Cardiac fibroblast (primary cell): ENCODE results near the gene TMEM86B.
A peak's percentile ranks its signal among the peaks of the same experiment; 100 is the strongest.
"Not testable (repeated sequence)": the region's sequence is repeated elsewhere in the genome, so short reads cannot be mapped to it uniquely, and the experiment has no call there.

Source experiments
- DNase-seq, 2 donors: peaks; one replicate each; pipeline versions ENCODE4 v3.0.0 to v3.0.0-alpha.2; 2010; ENCODE audit warnings: low read depth in 2 of 2
- H3K4me3 ChIP-seq, 2 donors: replicated peaks in 1 of 2; 1 replicate in 1 of 2; 2 replicates in 1 of 2; pipeline ENCODE4 v1.5.1; 2011; ENCODE audit warnings: low read depth in 2 of 2, low read length in 2 of 2, mild to moderate bottlenecking in 2 of 2, moderate library complexity in 1 of 2
- CTCF ChIP-seq: IDR thresholded peaks from one replicate; pipeline ENCODE4 v1.5.1; 2011; ENCODE audit warnings: low read depth, mild to moderate bottlenecking, low read length, inconsistent platforms

The TMEM86B gene

GRCh38 chr19:55208880-55209692 is 19.5 kb downstream of the TMEM86B start, which contains the start of gene PTPRH:
Gene PTPRH (minus strand): TSS chr19:55209501. CDS start chr19:55209433, 68 bp downstream.
- no peak within 1 kb of the TSS for H3K4me3 ChIP-seq
- TF ChIP-seq CTCF: no peak
- DNase-seq: no peak

GRCh38 chr19:55206664-55207500 is 21.7 kb downstream of the TMEM86B start:
- no peak for TF ChIP-seq CTCF
- DNase-seq: peak; percentile 83 to 95
- peak overlapping the region; percentile 8 to 32 for H3K4me3 ChIP-seq

- H3K4me3 ChIP-seq, DNase-seq: not testable (repeated sequence)
- TF ChIP-seq CTCF: peak; percentile 27
These were observed 26.4 kb downstream of the TMEM86B start for GRCh38 chr19:55202199-55202598.

GRCh38 chr19:55199620-55200204 is 28.9 kb downstream of the TMEM86B start:
- DNase-seq: no peak
- no peak for TF ChIP-seq CTCF
- no peak overlapping the region for H3K4me3 ChIP-seq

GRCh38 chr19:55198651-55199050 is 29.9 kb downstream of the TMEM86B start:
- no peak overlapping the region for H3K4me3 ChIP-seq
- no peak for DNase-seq
- TF ChIP-seq CTCF: no peak

GRCh38 chr19:55197528-55197927 is 31.0 kb downstream of the TMEM86B start:
- TF ChIP-seq CTCF: no peak
- H3K4me3 ChIP-seq: no peak overlapping the region
- DNase-seq: peak in 1 of 2 donors; percentile 43
